Measurements from ENCODE around the gene BTG4.
A peak's percentile ranks its signal among the peaks of the same experiment; 100 is the strongest.

The BTG4 gene

GRCh38 chr11:111479666-111480065 is 32.5 kb downstream of the BTG4 start:
- no peak for DNase-seq

GRCh38 chr11:111477898-111478297 is 34.3 kb downstream of the BTG4 start:
- DNase-seq, result no peak

- DNase-seq, result no peak
Observed at GRCh38 chr11:111476956-111477355, 35.2 kb downstream of the BTG4 start.

GRCh38 chr11:111476366-111476765 is 35.8 kb downstream of the BTG4 start:
- no peak for DNase-seq

GRCh38 chr11:111474432-111474831 is 37.8 kb downstream of the BTG4 start:
- no peak for DNase-seq

- peak; percentile 39 for DNase-seq
Observed at GRCh38 chr11:111472228-111472627, 40.0 kb downstream of the BTG4 start.

- peak; percentile 15 for DNase-seq
Observed at GRCh38 chr11:111469200-111469599, 43.0 kb downstream of the BTG4 start.

- no peak for DNase-seq
Observed at GRCh38 chr11:111466615-111467014, 45.6 kb downstream of the BTG4 start.

- peak; percentile 82 for DNase-seq
Observed at GRCh38 chr11:111465400-111465799, 46.8 kb downstream of the BTG4 start.

GRCh38 chr11:111463276-111463675 is 48.9 kb downstream of the BTG4 start:
- no peak for DNase-seq

- no peak for DNase-seq
Observed at GRCh38 chr11:111462329-111462728, 49.9 kb downstream of the BTG4 start.

GRCh38 chr11:111461460-111462235 is 50.5 kb downstream of the BTG4 start:
- no peak for DNase-seq

GRCh38 chr11:111460856-111461255 is 51.3 kb downstream of the BTG4 start:
- DNase-seq, result no peak

GRCh38 chr11:111460340-111460739 is 51.8 kb downstream of the BTG4 start:
- no peak for DNase-seq

GRCh38 chr11:111459506-111460270 is 52.5 kb downstream of the BTG4 start:
- no peak for DNase-seq

GRCh38 chr11:111457731-111458368 is 54.3 kb downstream of the BTG4 start:
- DNase-seq, result no peak

GRCh38 chr11:111456859-111457730 is 55.1 kb downstream of the BTG4 start:
- DNase-seq, result no peak

GRCh38 chr11:111456086-111456858 is 55.9 kb downstream of the BTG4 start:
- DNase-seq, result no peak

GRCh38 chr11:111455291-111456085 is 56.7 kb downstream of the BTG4 start:
- DNase-seq, result no peak

- peak; percentile 67 for DNase-seq
Observed at GRCh38 chr11:111454561-111455192, 57.5 kb downstream of the BTG4 start.

Measured in EL (cell line).